GM19324 (cell line): ENCODE measurements around the gene CREB5.
"Not testable (repeated sequence)": the region's sequence is repeated elsewhere in the genome, so short reads cannot be mapped to it uniquely, and the experiment has no call there.

Experiments used
- ATAC-seq: cut with Tn5 transposase; IDR thresholded peaks from one replicate; pipeline ENCODE4 v1.9.1; 2021; ENCODE audit warnings: mild to moderate bottlenecking, moderate library complexity; ENCODE audit not compliant: unreplicated experiment, low FRiP score

Gene CREB5

DNA sequence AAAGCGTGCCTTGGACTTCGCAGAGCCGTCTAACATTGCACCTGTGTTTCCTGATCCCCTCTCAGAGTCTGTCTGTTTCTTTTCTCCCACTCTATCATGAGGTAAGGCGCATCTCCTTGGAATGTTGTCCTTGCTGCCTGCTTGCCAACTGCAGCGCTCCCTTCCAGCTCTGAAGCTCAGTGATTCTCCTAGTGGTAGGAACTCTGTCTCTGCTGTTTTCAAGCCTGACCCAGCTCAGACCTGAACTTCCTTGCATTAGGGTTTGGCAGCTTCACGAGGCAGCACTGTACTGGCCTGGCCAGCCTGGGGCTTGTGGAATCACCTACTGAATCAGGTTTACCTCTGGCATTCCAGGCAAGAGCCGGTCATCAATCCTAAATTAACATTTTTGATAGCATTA lies 123.9 kb downstream of the CREB5 start:
- no peak for ATAC-seq

DNA sequence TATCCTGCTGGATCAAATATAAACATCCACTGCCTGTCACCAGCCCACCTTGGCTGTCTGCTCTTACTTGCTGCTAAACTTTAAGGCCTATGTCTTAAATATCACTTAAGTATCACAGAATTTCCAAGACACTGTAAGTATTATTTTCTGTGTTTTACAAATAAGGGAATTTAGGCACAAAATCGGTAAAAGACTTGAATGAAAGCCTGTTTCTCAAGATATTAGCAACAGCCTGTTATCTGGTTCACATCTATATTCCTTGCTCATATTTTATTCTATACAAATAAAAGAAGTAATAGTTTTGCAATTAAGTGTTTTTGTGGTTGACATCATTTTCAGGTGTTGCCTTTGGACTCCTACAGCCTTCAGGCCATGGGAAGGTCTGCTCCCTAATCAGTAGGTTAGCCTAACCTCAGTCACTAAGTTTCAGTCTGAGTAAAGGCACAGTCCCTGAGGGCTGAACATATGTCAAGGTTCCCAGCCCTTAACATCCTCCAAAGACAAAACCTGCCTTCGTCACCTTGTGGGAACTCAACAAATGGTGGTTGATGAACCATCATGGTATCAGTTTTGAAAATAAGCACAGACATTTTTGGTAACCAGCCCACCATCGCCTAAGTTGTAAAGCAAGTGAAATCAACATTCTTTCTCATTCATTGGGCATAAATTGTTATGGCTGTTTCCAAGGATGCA lies 127.1 kb downstream of the CREB5 start:
- no peak for ATAC-seq

DNA sequence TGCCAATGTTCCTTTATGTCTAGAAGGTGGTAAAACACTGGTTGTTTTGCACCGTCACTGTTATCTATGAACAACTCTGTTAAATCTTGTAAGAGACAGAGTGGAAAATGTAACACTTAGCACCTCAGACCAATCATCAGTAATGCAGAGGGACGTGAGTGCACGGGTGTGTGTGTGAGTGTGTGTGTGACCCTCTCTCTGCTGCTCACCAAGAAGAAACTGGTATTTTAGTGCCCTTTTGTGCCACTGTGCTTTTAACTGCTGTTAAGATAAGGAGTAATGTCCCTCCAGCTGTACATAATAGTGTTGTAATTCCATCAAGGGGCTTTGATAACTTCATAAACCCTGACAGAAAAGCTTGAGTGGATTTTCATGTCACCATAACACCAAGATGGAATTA lies 130.1 kb downstream of the CREB5 start:
- ATAC-seq, result no peak

DNA sequence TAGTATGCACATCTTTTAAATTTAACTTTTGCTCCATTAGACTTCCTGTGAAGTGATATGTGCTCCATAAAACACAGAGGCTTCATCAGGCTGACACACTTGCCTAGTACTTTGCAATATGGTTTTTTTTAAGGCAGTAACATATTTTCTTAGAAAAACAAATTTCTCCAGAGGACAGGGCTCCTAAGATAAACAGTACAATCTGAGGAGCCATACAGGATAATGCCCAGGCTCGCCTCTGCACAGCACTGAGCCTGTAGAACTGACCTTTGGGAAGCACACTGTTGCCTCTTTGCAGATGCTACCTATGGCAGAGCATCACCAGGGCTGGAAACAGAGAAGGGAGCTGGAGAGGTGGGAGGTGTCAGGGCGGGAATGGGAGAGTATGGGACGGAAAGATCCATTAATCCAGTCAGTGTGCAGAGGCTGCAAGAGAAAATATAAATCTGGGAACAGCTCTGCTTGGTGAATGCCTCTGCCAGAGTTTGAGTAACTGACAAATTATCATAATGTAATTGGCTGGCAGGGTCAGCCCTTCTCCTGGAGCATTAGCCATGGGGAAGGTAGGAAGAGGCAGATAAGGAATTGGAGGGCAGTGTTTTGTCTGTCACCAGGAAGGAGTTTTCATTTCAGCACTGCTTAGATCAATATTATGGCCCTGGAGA lies 132.3 kb downstream of the CREB5 start:
- ATAC-seq, result no peak

DNA sequence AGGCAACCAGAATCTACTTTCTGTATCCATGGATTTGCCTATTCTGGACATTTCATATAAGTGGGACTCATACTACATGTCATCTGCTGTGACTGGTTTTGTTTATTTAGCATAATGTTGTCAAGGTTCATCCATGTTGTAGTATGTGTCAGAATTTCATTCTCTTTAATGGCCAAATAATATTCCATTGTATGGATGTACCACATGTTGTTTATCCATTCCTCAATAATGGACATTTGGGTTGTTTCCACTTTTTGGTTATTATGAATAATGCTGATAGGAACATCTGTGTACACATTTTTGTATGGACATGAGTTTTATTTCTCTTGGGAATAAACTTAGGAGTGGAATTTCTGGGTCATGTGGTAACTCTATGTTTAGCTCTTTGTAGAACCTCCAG lies 133.7 kb downstream of the CREB5 start:
- ATAC-seq, result no peak

DNA sequence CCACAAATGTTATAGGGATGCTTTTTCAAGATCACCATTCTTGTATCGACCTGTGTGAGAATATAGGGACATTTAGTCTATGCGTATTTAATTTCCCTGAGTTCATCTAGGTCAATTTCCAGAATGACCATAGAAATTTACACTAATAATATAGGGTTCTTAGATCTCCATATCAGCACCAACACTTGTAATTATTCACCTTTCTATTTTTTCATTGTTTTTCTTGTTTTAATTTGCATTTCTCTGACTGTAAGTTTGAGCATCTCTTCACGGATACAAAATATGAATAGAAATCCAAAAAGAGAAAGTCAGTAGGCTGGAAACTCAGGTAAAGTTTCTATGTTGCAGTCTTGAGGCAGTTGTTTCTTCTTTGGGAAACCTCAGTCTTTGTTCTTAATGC lies 134.8 kb downstream of the CREB5 start:
- no peak for ATAC-seq

DNA sequence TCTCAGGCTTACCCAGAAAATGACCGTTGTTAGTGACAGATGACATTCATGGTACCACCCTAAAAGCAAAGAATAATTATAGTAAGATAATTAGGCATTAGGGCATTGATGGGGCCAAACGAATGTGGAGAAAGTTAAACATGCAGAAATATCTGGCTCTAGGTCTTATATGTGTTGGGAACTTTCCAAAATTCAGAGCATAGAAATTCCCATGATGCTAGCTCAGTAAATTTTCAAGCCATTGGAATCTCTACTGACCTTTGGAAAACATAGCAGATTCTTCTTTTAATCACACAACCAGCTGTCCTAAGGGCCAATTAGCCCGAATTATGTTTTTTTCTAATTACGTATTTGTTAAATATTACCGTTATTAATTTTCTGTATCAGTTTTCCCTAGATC lies 136.1 kb downstream of the CREB5 start:
- ATAC-seq, result no peak

DNA sequence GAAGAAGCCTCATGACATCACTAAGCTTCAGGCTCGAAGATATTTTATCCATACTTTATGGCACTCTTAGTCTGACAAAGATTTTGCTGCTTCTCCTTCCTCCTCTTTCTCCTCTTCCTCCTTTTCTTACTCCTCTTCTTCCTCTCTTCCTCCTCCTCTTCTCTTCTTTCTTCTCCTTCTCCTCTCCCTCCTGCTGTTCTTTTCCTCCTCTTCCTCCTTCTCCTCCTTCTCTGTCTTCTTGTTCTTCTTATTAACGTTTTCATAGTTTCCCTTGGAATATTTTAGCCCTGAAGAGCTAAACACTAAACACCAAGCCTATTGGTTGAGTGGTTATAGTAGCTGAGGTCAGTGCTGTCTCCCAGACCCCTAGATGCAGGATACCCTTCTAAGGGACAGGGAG lies 137.7 kb downstream of the CREB5 start:
- no peak for ATAC-seq

DNA sequence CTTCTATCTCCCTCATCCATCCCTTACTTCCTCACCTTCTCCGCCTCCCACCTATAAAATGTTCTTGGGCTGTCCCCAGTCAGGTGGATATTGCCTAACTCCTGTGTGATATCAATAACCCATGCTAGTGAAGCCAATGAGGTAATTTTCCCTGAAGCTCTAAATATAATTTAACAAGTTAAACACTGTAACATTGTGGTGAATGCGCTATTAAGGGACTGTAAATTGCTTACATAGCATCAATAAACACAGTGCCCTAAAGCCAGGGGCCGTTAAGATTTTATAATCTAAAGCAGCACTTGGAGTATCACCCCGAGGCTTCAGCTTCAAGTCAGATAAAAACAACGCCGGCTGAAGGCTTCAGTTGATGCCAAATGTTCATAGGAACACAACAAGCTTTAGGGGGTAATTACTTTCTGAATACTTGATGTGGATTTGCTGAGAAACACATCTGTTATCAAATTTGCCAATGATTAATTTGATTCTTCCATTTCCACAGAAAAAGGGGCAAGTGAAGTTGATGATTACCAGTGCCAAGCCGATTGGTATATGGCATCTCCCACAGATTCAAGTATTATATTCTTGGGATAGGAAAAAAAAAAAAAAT lies 138.4 kb downstream of the CREB5 start:
- no peak for ATAC-seq

DNA sequence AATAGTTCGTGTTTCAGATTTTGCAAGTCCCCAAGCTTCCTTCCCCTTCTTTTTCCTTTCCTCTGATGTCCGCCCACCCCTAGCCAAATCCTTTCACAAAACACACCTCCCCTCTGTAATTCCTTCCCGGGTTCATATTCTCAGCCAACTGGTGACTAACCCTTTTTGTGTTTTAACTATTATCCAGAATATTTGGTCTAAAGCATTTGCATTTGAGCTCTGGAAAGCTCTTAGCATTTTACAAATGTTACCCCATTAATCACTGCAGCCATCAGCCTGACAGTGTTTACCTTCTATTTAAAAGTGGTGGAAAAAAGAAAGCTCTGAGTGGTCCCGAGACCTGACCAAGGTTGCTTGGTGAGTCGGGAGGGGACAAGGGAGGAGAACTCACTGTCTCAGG lies 139.0 kb downstream of the CREB5 start:
- no peak for ATAC-seq

DNA sequence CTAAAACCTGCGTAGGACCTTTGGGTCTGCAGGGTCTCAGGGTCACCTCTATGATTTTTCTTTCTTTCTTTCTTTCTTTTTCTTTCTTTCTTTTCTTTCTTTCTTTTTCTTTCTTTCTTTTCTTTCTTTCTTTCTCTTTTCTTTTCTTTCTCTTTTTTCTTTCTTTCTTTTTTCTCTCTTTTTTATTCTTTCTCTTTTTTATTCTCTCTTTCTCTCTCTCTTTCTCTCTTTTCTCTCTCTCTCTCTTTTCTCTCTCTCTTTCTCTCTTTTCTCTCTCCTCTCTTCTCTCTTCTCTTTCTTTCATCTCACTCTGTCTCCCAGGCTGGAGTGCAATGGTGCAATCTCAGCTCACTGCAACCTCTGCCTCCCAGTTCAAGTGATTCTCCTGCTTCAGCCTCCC lies 139.4 kb downstream of the CREB5 start:
- ATAC-seq, result not testable (repeated sequence)

DNA sequence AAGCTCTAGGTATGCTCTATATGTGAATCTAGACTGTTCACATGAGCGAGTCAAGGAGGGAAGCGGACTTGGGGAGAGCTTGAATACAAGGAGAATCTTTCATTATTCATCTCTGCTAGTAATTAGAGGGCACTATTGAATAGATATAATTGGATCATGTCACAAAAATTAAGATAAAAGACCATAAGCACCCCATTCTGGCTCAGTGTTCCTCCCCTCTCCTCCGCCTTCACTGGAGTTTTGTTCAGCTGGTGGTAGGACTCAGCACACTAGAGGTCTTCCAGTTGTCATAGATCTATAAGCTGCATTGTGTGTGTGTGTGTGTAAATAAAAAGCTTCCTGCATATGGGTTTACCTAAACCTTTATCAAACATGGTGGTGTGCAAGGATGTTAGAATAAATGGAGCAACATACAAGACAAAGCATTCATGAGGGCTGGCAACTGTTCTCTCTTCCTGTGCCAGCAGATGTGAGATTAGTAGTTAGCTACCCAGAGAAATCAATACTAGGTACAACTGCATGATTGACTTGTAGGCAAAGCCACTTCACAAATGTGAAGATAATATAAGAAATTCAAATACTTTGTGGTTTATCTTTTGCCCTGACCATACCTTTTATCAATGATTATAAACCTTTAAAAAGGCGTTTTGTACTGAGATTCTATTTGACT lies 142.6 kb downstream of the CREB5 start:
- no peak for ATAC-seq

DNA sequence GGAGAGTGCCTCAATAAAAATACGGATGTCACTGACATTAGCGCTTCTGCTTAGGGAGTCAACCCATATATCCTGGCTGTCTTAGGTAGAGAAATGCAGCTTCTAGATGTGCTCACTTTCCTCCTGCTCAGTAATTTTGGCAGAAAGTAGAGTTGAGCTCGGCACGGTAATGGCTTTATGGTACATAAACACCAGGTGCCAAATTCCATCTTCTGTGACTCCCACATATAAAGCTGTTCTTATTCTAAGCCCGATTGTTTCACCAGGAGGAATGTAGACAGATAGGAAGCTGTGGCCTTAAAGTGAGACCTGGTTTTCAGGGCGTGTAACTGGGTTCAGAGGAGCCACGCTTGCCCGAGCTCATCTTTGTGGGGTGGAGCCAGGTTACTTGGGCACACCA lies 143.7 kb downstream of the CREB5 start:
- ATAC-seq, result no peak

DNA sequence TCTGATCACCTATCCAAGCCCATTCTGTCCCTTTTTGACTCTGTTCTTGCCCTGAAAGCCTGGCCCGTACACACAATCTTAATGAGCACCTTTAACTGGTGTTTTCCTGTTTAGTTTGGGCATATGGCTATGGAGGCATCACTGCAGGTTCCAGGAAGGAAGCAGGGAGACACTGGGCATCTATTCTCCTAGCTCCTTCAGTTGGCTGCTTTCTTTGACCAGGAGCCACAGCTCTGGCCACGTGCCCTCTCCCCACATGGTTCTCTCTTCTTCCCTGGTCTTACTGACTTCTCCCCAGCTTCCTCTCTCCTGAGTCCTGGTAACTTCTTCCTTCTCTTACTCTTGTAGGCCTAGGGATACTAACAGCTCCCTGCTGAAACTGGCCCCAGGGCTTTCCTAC lies 144.4 kb downstream of the CREB5 start:
- ATAC-seq, result no peak

DNA sequence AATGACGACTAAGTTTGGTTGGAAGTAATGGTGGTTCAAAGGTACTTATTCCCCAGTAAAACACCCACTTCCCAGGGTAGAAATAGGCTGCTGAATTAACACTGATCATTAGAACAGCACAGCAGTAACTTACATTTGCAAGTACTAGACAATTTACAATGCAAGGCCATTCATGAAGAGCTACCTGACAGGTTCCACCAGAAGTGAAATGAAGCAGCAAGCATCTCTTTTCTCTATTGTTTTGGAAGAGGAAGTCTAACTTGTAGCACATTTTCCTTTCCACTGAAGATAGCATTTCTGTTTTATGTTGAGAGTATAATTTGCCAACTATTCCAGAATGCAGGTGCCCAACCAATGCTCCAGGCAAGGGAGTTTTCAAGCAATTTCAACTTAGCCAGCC lies 145.9 kb downstream of the CREB5 start:
- no peak for ATAC-seq

DNA sequence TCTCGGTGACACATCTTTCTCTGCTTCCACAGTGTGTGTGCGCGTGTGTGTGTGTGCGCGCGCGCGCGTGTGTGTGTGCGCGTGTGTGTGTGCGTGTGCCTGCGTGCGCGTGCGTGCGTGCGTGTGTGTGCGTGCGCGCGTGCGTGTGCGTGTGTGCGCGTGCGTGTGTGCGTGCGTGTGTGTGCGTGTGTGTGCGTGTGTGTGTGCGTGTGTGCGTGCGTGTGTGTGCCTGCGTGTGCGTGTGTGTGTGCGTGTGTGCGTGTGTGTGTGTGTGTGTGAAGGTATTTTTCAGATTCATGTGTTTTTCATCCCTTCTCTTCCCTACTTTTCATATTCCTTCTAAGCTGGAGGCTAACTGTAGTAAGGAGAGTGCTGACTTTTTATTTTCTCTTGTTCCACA lies 148.4 kb downstream of the CREB5 start:
- no peak for ATAC-seq

DNA sequence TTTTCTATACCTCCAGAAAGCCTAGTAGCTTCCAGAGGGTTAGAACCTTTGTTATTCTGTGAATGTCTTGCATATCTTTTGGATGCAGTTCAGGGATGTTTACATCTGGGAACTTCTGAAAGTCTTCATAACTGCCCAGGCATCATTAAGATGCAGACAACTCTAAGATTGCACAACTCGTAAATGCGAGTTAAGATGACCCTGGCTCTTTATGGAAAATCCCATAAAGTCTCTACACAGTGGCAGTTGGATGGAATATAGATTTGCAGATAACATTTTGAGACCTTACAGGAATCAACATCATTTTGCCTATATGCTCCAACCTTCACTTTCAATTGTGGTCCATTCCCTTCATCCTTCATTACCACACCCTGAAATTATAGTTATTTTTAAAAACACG lies 151.7 kb downstream of the CREB5 start:
- ATAC-seq, result no peak

DNA sequence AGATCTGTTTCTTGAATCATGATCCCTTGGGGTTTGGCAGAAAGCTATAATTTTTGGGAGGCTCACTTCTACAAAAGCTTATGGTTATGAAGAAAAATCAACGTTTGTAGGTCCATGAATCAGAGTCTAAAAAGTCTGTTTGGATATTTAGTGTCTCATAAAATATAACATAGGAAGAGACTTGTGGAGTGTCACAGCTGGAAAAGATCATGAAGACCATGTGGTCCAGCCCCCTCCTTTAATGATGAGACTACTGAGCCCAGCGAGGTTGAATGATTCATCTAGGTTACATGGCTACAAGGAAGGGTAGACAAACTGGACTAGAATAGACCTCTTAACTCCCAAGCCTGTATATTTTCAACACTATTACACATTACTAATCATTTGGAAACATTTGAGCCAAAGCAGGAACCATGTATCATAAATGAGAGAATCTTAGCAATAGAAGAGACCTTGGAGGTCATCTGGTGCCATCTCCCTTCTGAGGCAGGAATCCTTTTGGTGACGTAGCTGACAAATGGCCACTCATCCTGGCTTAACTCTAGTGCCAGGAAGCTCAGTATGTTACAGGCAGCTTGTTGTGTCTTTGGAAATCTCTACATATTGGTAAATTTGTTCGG lies 152.5 kb downstream of the CREB5 start:
- ATAC-seq, result no peak

DNA sequence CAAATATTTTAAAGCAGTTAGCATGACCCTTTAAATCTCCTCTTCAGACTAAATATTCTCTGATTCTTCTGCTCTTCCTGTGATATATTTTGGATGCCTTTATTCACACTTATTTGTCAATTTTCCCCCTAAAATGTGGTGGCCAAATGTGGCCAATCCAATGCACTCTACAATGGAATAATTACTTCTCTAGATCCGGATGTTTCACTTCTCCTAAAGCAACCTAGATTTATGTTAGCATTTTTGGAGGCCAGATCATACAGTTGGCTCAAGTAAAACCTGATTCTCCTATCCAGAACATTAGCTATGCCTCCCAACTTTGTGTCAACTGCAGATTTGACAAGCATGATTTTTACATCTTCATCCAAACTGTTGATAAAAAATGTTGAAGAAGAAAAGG lies 153.7 kb downstream of the CREB5 start:
- ATAC-seq, result no peak

DNA sequence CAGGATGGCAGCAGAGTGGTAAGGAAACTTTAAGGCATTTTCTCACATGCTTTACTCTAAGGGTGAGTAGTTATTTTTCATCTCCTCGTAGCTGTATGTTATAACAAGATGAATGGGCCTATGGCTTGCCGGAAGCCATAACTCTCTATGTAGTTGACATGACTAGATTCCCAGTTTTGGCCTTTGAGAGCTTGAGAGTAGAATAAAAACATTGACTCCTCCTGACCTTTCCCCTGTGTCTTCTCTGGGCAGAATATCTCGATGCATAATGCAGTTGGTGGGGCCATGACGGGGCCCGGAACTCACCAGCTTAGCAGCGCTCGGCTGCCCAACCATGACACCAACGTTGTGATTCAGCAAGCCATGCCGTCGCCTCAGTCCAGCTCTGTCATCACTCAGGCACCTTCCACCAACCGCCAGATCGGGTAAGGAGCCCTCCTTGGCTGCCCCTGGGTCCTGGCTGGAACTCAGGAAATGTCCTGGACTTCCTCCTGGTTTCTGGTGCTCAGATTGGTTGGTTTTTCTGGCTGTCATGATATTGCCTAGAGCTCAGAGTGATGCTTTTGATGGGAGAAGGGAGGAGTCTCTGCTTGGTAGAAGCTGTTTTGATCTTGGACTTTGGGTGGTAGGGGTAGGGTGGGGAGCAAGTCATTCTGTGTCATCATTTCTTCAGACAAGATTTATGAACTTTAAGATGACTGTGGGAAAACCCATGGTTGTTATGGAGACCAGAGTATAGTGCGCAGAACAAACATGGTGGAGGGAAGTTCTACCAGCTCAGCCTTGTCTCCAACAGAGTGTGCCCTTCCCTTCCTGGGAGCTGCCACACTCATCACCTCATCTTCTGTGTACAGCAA lies 158.0 kb downstream of the CREB5 start:
- no peak for ATAC-seq
